ENCODE data around the gene MTA1.
A peak's percentile ranks its signal among the peaks of the same experiment; 100 is the strongest.

Gene MTA1

GRCh38 chr14:105418269-105419194 is 1.1 kb upstream of the MTA1 start:
- no peak for DNase-seq
- Histone ChIP-seq H3F3A (ENCODE audit: insufficient read depth, low read length) (no peaks in the 10 kb centered on the region), H3K79me2 (ENCODE audit: low read length) (peaks cover 29% of the 10 kb centered on the region), H3K9me3 (replicated peaks; ENCODE audit: insufficient read depth, low read length) (no peaks in the 10 kb centered on the region), H3K36me3 (replicated peaks; ENCODE audit: insufficient read depth, low read length) (no peaks in the 10 kb centered on the region), H3K4me3 (ENCODE audit: low read length) (no peak overlapping the region), H3K9me2 (replicated peaks; ENCODE audit: insufficient read depth, low read length) (no peaks in the 10 kb centered on the region), H3K4me1 (ENCODE audit: low read length) (no peaks in the 10 kb centered on the region), H4K20me1 (ENCODE audit: insufficient read depth, low read length) (no peaks in the 10 kb centered on the region), H3K27ac (ENCODE audit: low read length) (no peak overlapping the region), H3K27me3 (replicated peaks; ENCODE audit: insufficient read depth, low read length) (no peaks in the 10 kb centered on the region; the same call in 1 of the 2 replicates), H2AFZ (ENCODE audit: low read length) (0 out of 2 replicates have a peak overlapping the region, but pooled peaks have one; percentile 89), H3K4me2 (ENCODE audit: low read depth, low read length) (peak overlapping the region; percentile 77; the same call in 1 of the 2 replicates), H3K9ac (ENCODE audit: low read length) (no peak overlapping the region; the same call in 1 of the 2 replicates)
- TF ChIP-seq, protein P1, sequence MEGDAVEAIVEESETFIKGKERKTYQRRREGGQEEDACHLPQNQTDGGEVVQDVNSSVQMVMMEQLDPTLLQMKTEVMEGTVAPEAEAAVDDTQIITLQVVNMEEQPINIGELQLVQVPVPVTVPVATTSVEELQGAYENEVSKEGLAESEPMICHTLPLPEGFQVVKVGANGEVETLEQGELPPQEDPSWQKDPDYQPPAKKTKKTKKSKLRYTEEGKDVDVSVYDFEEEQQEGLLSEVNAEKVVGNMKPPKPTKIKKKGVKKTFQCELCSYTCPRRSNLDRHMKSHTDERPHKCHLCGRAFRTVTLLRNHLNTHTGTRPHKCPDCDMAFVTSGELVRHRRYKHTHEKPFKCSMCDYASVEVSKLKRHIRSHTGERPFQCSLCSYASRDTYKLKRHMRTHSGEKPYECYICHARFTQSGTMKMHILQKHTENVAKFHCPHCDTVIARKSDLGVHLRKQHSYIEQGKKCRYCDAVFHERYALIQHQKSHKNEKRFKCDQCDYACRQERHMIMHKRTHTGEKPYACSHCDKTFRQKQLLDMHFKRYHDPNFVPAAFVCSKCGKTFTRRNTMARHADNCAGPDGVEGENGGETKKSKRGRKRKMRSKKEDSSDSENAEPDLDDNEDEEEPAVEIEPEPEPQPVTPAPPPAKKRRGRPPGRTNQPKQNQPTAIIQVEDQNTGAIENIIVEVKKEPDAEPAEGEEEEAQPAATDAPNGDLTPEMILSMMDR (IDR thresholded peaks at IDR 0.05; ENCODE audit: low read length), result no peak
- no peak for TF ChIP-seq EZH2 (optimal IDR thresholded peaks at IDR 0.05; ENCODE audit: low read depth, low read length)
- no peak for TF ChIP-seq EZH2phosphoT487 (IDR thresholded peaks at IDR 0.05; ENCODE audit: low read length)

- TF ChIP-seq EZH2 (optimal IDR thresholded peaks at IDR 0.05; ENCODE audit: low read depth, low read length) (no peak), EZH2phosphoT487 (IDR thresholded peaks at IDR 0.05; ENCODE audit: low read length) (no peak)
- TF ChIP-seq, protein P1 (IDR thresholded peaks at IDR 0.05; ENCODE audit: low read length), result no peak
- Histone ChIP-seq H3K4me3 (ENCODE audit: low read length) (peak overlapping the region; percentile 64), H3K9me2 (replicated peaks; ENCODE audit: insufficient read depth, low read length) (no peaks in the 10 kb centered on the region), H3K27ac (ENCODE audit: low read length) (no peak overlapping the region), H3K4me2 (ENCODE audit: low read depth, low read length) (peak overlapping the region; percentile 63), H3K36me3 (replicated peaks; ENCODE audit: insufficient read depth, low read length) (no peaks in the 10 kb centered on the region), H4K20me1 (ENCODE audit: insufficient read depth, low read length) (no peaks in the 10 kb centered on the region), H3K9me3 (replicated peaks; ENCODE audit: insufficient read depth, low read length) (no peaks in the 10 kb centered on the region), H3K79me2 (ENCODE audit: low read length) (peaks cover 34% of the 10 kb centered on the region), H3K9ac (ENCODE audit: low read length) (peak overlapping the region; percentile 66; the same call in 1 of the 2 replicates), H2AFZ (ENCODE audit: low read length) (no peak overlapping the region), H3F3A (ENCODE audit: insufficient read depth, low read length) (no peaks in the 10 kb centered on the region), H3K27me3 (replicated peaks; ENCODE audit: insufficient read depth, low read length) (no peaks in the 10 kb centered on the region), H3K4me1 (ENCODE audit: low read length) (no peaks in the 10 kb centered on the region)
- no peak for DNase-seq
These were observed 710 bp downstream of the MTA1 start for GRCh38 chr14:105420101-105420973.

- Histone ChIP-seq H3K79me2 (ENCODE audit: low read length) (peaks cover 34% of the 10 kb centered on the region), H3K4me2 (ENCODE audit: low read depth, low read length) (peak overlapping the region; percentile 63), H3K4me1 (ENCODE audit: low read length) (no peaks in the 10 kb centered on the region), H3K27ac (ENCODE audit: low read length) (no peak overlapping the region), H3K36me3 (replicated peaks; ENCODE audit: insufficient read depth, low read length) (no peaks in the 10 kb centered on the region), H3F3A (ENCODE audit: insufficient read depth, low read length) (no peaks in the 10 kb centered on the region), H2AFZ (ENCODE audit: low read length) (no peak overlapping the region), H3K9ac (ENCODE audit: low read length) (peak overlapping the region; percentile 66; the same call in 1 of the 2 replicates), H3K9me2 (replicated peaks; ENCODE audit: insufficient read depth, low read length) (no peaks in the 10 kb centered on the region), H4K20me1 (ENCODE audit: insufficient read depth, low read length) (no peaks in the 10 kb centered on the region), H3K9me3 (replicated peaks; ENCODE audit: insufficient read depth, low read length) (no peaks in the 10 kb centered on the region), H3K4me3 (ENCODE audit: low read length) (peak overlapping the region; percentile 64), H3K27me3 (replicated peaks; ENCODE audit: insufficient read depth, low read length) (no peaks in the 10 kb centered on the region)
- DNase-seq, result no peak
- TF ChIP-seq EZH2phosphoT487 (IDR thresholded peaks at IDR 0.05; ENCODE audit: low read length), result no peak
- no peak for TF ChIP-seq EZH2 (optimal IDR thresholded peaks at IDR 0.05; ENCODE audit: low read depth, low read length)
- TF ChIP-seq, protein P1 (IDR thresholded peaks at IDR 0.05; ENCODE audit: low read length), result no peak
These were observed 1.5 kb downstream of the MTA1 start for GRCh38 chr14:105420974-105421674.

Data from MM.1S (cell line).